Measurements from ENCODE around the gene STX8.
"Not testable (repeated sequence)": the region's sequence is repeated elsewhere in the genome, so short reads cannot be mapped to it uniquely, and the experiment has no call there.

The STX8 gene

DNA sequence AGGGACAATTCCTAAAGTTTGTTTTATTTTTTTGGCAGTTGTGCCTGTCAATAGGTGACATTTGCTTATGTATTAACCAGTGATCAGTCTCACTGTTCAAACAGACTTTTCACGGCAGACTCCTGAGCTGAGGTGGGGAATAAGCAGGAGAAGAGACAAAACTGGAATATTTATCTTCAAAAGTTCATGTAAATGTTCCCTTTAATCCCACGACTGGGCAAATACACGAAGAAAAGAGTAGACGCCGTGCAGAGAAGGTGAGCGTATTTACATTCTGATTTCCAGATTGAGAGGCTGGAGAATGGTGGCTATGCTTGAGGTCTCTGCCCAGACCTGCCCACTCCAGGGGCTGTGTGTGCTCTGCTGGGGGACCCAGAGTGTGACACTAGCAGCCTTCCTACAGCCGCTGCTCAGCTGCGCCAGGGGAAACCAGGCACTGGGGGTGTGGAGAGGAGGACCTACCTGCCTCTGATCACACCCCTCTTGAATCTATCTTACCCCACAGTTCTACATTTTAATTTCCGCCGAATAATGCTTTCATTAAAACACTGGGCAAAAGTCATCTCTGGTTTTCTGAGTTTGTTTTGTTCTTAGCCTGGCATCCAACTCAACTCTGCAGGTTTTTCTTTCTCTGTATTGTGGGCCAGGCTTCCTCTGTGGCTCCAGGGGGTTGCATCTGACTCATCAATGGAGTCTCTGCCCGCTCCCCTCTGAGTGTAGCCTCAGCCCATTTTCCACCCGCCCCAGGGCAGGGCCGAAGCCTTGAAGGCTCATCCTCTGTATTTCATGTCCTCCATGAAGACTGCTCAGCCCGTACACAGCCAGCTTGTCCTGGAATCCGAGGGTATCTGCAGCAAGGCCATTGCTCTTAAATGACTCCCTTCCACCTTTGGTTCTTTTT, 317.3 kb downstream of the STX8 start:
- DNase-seq = no peak

DNA sequence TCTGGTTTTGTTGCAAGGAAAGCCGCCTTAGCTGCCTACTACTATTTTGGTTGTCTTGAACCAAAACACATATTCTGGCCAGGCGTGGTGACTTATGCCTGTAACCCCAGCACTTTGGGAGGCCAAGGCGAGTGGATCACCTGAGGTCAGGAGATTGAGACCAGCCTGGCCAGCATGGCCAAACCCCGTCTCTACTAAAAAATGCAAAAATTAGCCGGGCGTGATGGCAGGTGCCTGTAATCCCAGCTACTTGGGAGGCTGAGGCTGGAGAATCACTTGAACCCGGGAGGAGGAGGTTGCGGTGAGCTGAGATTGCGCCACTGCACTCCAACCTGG, 318.0 kb downstream of the STX8 start:
- DNase-seq = not testable (repeated sequence)

DNA sequence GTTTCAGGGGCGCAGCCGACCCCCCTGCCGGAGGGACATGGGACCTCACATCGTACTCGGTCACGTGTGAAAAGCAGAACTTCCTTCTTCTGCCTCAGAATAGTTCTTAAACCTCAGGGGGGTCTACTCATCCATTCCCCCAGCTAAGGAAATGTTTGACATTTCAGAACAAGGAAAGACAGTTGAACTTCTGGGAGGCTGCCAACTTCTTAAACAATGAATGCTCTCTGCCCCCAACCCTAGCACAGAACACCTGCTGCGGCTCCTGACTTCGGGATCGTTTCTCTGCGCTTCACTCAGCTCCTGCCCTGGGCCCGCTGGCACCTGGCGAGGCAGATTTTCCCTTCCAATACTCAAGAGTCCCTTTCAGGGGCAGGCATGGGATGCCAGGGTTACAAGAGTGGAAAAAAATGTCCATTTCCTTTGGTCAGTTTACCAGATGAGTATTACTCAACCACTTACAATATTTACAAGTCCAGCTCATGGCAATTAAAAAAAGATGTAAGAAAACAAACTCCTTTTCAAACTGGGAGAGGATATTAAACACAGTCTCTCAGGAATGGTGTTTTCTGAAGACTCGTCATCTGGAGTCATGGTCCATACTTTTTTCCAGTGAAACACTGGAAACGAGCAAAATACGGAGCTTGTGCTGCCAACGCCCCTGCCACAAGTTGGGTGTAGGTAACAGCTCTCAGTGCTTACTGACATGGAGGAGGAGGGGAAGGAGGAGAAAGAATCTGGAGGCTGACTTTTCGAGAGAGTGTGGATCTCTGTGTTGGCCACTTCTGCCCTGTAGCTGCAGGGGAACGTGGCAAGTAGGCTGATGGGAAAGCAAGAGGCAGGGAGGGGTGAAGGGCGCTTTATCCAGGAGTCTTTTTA, 318.6 kb downstream of the STX8 start:
- DNase-seq = peak in 3 of 4 experiments; percentile 7 to 42 (median 12)

DNA sequence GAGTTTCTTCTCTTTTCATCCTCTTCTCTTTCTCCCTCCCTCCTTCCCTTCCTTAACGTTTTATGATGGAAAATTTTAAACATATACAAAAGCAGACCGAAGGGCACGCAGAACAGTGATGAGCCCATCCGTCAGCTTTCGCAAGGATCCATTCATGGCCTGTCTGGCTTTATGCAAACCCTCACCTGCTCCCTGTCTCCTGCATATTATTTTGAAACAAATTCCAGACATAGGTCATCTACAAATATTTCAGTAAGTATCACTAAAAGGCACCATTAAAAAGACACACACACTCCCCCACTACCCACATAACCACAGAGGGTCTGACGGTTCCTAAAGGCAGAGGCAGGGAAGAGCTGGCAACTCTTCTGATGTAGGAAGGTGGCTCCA, 319.3 kb downstream of the STX8 start:
- DNase-seq = no peak

DNA sequence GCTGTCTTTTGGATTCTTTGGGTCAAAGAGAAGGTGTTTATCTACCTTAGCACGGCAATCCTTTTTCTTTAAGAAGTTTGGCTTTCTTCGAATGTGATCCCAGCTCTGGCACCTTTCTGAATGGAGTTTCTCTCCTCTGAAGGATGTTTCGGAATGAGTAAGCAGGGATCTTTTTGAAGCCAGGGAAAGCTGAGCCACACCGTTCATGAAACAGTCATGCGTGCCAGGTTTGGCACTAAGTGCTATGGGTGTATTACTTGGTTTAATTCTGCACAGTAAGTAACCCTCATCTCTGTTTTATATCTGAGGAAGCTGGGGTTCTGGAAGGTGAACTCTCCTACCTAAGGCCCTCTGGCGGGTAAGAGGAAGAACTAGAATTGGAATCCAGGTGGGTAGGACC, 319.8 kb downstream of the STX8 start:
- no peak for DNase-seq

DNA sequence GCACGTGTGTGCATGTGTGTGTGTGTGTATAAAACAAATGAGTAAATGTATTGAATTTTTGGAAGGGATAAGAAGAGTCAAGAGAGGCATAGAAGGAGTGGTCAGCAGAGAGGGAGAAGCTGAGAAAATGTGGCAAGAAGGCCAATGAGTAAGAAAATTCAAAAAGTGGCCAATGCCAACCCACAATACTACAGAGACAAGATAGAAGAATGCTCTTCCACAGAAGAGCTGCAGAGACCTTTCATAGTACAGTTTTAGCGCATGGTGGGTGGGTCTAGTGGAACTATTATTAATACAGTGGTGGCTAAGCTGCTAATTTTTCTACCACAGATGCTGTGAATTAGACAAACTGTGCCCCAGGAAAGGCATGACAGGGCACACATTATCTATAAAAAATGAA, 320.8 kb downstream of the STX8 start:
- no peak for DNase-seq

DNA sequence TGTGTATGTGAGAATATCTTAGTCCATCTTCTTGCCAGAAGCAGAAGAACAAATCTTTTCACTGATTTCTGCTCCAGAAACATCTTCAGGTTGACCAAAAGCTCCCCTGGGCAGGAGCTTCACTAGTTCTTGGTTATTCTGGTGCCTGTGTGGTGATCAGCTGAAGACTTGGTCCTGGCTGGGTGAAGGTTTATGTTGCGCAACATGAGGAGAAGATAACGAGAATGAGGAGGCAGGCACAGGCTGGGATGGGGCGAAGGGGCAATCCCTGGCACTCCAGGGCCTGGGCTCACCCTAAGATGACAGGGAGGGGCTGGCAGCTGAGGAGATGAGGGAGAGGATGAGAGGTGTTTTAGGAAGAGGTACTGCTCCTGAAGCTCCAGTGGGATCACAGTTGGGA, 322.3 kb downstream of the STX8 start:
- DNase-seq = no peak

DNA sequence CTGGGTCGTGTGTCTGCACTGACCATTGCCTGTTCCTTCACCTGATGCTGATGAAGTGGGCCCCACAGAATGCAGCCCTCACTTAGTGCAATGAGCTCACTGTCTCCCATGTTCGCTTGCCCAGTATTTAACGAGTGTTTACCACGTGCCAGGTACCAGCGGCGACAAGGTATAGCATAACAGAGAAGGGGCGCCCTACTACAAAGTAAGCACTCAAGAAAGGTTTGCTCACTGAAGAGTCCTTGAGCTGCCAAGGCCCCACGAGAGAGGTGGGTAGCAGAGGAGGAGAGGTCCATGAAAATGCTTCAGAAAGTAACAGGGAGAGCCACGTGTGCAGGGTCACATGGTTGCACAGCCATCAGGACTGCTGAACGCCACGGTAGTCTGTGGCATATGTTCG, 324.3 kb downstream of the STX8 start:
- no peak for DNase-seq

DNA sequence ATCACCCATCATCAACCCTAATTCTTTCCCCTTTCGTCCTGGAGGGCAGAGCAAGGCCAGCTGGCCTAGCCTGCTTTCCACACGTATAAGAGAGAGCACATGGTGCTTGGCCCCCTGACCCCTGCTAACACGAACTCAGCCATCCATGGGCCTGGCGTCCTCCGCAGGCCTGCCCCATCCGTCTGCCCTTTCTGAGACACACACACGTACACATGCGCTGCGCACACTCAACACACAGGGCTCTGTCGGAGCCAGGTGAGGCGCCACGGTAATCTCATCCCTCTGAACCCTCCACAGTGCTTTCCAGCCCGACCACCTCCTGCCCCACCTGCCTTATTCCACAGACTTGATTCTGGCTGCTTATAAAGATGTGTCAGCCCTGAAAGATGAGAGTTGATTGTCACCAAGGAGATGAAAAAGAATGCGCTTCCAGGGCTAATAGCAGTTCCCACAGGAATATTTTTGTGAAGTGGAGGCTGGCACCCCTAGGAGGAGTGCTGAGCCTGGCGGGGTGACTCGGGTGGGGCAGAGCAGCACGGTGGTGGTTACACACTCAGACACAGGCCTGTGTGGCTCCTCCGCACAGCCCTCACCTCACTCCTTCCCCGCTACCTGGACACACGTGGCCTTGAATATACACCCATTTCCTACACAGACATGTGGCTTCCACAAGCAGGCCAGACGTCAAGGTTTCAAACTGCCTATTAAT, 326.2 kb downstream of the STX8 start:
- no peak for DNase-seq

DNA sequence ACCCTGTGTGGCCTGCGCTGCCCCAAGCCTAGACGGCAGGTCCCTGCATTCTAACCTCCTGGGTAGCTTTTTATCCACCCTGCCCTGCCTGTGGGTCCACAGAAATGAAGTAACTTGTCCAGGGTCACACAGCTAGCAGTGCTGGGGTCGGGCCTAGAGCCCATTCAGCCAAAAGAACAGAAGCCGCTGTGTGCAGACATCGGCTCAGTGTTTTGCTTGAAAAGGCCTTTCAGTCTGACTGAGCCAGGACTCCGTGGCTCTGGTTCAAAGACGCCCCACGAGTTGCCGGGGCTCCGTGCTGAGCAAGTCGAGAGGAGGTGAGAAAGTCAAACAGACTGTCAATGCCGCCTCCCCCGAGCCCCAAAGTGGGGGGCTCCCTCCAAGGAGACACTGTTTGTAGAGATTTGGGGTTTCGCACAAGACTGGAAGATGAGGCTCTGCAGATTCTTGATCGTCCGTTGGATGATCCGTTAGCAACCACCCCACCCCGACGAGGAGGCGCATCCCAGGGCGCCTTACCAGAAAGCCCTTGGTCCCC, 328.1 kb downstream of the STX8 start:
- DNase-seq = no peak

DNA sequence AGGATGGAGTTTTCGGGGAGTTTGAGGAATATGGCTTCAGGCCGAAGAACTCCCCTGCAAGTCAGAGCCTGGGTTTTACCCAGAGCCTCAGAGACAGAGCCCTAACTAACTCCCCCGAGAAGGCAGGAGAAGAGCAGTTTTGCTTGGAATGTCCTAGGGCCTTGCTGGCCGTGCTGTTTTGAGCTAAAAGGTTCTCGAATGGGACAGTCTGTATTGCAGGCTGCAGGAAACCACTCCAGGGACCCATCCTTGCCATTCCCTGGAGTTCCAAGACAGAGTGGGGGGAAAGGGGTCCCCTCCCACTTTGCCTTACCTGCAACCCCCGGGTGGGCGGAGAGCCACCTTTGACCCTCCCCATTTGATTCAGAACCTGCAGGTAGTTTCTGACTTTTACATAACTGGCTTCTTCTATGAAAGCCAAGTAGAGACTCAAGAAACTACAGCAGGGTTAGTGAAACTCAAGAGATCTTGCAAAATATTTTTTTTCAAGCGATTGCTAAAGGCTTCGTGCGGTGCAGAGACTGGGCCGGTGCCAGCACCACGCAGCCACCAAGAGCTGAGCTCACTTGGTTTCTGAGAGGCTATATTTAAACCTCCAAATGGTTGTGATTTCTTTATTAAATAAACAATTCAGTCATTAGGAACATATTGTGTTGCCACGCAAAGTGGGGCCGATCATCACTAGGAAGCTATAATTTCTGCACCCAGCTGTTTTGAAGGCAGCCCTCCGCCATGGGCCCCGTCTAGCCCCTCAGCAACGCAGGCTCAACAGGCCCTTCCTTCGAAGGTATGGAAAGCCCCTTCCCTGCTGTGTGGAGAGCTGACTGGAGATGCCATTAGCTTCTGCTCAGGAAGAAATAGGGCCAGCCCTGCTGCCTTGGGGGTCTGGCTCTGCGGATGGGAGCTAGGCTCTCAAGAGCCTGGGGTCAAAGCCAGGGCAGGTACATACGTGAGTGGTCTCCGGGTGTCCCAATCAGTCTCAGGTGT, 331.3 kb downstream of the STX8 start:
- DNase-seq = no peak

DNA sequence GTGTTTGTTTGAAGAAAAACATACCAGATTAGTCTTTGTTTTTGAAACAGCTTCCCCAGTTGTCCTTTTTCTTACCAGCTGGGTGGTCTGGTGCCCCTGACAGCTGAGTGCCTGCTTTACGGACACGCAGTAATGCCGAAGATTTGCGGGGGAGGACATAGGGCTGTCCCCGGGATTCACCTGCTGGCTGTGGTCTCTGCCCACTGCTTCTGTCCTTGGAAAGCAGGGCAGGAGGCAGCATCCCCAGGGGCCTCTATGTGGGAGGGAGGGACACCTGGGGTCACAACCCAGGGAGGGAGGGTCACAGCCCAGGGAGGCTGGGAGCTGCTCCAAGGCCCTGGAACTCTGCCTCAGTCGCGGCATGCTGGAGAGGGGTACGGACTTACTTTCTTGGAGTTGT, 332.6 kb downstream of the STX8 start:
- no peak for DNase-seq

DNA sequence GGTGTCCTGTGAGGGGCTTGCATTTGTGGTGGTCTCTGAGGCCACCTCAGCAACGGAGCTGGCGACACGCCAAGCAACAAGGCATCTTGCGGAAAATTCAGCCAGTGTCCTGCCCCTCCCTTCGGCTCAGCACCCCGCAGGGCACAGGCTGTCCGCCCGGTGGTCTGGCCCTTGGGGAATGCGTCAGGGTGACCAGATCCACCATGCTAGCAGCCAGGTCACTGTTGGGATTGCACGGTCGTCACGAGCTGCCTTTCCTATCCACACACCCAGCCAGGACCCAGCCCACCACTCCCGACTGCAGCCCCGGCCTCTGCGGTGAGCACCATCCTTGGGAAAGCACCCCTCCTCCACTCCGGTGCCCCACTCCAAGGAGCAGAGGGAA, 333.1 kb downstream of the STX8 start:
- no peak for DNase-seq

DNA sequence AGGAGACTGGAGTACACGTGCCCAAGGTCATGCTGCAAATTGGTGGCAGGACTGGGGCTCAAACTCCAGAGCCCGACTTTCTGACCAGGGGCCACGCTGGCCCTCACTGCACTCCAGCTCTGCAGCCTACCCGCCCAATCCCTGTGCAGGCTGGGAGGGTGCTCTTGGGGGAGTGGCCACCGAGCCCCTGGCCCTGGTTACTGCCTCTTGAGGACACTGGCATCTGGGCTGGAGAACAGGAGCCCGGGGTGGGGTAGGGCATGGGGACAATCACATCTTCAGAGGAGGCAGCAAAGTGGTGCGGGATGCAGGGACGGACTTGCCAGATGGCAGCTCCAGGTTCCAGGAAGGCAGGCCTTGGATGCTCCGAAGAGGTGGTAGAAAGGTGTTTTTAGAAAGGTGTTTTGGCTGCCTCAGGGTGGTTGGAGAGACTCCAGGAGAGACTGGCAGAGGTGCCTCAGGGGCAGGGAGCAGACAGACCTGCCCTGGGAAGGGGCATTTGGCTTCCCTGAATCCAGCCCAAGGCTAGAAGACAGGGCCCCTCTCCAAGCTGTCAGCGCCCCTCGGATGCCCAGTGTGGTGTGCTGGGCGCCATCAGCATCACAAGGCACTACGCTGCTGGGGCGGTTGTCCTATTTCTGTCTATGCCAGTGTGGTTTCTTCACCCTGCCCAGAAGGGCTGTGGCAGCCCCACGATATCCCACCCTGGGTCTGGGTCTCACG, 333.7 kb downstream of the STX8 start:
- DNase-seq = no peak

DNA sequence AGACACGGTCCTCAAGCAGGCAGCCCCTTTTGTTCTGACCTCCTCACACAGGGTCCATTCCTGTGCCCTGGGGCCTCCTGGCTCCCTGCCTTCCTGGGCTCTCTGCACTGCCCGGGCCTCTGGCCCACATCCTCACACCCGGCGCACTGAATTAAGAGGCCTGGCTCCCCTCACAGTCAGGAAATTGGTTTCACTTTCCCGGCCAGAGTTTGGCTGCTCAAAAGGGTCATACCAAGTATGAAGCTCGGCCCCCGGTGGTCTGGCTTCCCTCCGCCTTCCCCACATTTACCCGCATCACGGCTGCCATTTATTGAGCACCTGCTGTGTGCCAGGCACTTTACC, 334.3 kb downstream of the STX8 start:
- DNase-seq = no peak

DNA sequence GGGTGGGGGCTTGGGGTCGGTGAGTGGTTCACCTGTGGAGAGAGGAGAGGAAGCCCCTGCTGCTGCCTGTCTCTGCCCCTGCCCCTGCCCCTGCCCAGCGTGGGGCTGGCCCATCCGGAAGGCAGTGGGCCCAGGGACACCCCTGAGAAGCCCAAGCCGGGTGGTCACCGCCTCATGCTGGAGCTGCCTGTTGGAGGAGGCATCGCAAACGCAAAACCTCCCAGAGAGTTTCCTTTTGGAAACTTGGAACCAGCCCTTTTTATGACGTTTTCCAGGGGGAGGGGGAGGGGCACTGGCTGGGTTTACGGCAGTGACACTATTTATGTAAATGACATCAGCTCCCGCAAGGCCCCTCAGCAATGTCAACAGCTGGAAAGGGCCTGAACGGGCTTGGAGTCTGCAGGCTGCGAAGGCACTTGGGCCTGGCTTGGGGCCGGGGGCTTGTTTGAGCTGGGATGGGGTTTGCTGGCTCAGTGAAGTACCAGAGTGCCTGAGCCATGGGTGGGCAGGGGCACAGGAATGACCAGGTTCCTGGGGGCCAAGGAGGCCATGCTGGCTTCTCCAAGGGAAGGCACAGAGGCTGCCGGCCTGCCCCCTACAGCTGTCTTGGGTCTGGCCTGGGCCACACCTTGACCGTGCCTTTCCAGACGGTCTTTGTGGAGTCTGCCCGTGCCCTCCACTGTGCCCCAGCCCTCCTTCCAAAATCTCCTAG, 334.8 kb downstream of the STX8 start:
- DNase-seq = no peak

DNA sequence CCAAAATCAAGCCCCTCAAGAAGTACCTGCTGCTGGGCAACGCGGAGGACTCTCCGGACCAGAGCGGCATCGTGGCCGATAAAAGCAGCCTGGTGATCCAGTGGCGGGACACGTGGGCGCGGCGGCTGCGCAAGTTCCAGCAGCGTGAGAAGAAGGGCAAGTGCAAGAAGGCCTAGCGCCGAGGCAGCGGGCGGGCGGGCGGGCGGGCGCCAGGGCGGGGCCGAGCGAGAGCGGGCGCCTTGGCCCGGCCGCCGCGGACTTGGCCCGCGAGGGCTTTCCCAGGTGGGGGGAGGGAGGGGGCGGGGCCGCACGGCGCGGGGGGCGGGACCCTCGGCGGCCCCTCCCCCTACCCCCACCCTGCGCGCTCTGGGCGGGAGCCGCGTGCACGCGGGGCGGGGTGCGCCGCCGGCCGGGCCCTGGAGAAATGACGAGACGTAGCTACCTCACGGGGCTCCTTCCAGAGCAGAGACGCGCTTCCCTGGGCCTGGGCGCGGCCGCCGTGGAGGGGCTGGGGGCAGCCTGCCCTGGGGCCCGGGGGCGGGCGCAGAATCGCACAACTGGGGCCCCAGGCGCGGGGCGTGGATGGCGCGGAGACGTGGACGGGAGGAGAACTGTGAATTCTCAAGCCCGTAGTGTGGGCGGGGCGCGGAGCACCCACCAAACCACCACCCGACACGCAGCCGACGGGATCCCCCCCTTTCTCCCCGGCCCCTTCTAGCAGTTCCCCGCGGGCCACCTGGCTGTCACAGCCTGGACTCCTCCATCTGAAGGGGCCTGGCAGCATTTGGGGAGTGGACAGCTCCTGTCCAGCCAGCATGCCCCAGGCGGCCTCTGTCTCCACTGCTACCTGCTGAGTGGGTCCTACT, 335.6 kb downstream of the STX8 start:
- DNase-seq = peak; percentile 74 to 91 (median 82)

DNA sequence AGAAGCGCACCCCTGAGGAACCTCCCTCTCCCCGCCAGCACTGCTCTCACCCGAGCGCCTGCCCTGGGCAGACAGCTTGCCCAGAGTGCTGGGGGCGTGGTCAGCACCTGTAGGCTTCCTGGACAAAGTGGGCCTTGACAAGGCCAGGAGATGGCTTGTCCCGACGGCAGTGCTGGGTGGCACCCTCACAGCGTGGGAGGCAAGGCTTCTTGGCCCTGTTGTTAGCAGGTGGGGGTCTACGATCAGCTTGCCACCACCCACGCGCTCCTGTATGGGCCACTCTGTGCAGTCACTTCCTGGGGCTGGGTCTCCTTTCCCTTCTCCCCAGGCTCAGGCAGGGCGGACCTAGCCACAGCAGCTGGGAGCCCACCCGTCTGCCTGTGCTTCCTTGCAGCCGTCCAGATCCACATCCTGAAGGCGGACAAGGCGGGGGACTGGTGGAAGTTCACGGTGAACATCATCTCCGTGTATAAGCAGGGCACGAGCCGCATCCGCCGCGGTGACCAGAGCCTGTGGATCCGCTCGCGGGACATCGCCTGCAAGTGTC, 336.3 kb downstream of the STX8 start:
- no peak for DNase-seq
